Umbilical cord (tissue), 2 donors: ENCODE results near the gene NFATC2. TPM values are rescaled to one million over a fixed set of nuclear protein-coding genes. Genes with fewer than 3 reads are reported as not detected.

Experiments used
- DNase-seq: peaks from one replicate; pipeline ENCODE4 v3.0.0-alpha.2; 2015; ENCODE audit warnings: low spot score
- total RNA-seq: library from RNA; depleted of rRNA; stranded (reverse); fragments of >200 nt; gene quantifications from one replicate; pipeline ENCODE4 v1.2.3, GENCODE V29; 2014; ENCODE audit warnings: low replicate concordance; ENCODE audit not compliant: insufficient read depth

The NFATC2 gene
- total RNA-seq, 1 donor from 2014 or later, result 14.7 TPM

GRCh38 chr20:51516855-51517254, 25.7 kb downstream of the NFATC2 start:
- no peak for DNase-seq

GRCh38 chr20:51514836-51515235, 27.7 kb downstream of the NFATC2 start:
- DNase-seq, result no peak

- DNase-seq, result no peak
These were observed 28.3 kb downstream of the NFATC2 start for GRCh38 chr20:51514249-51514648.

- no peak for DNase-seq
These were observed 29.0 kb downstream of the NFATC2 start for GRCh38 chr20:51513545-51513944.

DNA sequence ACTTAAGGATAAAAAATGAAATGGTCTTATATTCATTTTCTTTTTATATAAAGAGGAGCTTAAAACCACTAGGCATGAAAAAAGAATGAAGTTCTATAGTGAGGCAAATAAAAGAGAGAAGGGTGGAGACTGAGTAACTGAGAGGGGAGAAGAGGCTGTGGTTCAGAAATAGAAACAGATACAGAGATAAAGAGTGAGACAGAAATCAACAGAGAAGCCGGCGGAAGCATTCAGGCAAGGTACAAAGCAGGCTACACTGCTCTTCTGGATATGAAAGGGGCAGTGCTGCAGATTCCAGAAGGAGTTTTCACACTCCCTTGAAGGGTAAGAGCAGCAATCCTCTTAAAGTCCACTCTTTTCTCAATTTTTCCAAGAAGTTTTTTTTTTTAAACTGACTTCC, 29.9 kb downstream of the NFATC2 start:
- peak; percentile 77 for DNase-seq

GRCh38 chr20:51511861-51512619, 30.5 kb downstream of the NFATC2 start:
- DNase-seq, result no peak

DNA sequence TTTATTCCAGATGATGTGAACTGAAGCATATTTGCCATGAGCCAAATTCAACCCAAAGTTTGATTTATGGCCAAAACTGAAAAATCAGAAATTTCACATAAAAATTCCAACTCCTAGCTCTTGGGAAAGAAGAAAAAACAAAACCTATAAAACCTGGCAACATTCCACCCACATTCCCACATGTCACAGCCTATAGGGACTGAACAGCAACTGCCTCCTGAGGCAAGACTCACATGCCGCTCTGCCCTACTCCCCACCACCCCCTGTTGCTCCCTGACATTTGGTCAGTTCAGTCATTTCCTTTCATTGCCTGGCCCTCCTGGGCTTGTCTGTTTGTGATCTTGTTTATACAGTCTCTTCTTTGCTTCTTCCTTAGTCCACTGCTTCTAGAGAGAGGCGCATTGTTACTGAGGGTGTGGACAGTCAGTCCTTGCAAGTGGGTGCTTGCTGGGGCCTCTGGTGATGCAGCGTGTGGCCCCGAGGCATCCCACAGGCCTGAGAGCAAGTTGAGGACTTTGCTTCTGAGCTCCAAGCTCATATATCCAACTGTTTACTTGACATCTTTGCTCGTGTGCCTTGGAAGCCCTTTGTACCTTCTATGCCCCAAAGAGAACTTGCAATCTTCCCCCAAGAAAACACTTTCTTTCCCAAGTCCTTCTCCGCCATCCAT, 31.4 kb downstream of the NFATC2 start:
- no peak for DNase-seq

GRCh38 chr20:51510169-51510568, 32.4 kb downstream of the NFATC2 start:
- no peak for DNase-seq

DNA sequence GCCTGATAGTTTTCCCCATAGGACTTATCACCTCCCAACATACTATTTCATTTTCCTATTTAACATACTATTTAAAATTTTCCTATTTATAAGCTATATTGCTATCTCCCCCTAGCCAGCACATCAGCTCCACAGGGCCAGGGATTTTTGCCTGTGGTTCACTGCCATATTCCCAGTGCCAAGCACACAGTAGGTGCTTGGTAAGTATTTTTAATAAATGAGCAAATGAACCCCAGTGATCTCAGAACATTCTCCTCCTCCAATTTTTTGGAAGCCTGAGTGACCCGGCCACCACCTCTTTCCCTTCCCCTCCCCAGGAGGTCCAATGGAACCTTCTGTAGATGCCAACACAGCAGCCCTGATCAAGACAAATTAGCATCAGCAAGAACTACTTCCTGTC, 33.3 kb downstream of the NFATC2 start:
- DNase-seq, result no peak

DNA sequence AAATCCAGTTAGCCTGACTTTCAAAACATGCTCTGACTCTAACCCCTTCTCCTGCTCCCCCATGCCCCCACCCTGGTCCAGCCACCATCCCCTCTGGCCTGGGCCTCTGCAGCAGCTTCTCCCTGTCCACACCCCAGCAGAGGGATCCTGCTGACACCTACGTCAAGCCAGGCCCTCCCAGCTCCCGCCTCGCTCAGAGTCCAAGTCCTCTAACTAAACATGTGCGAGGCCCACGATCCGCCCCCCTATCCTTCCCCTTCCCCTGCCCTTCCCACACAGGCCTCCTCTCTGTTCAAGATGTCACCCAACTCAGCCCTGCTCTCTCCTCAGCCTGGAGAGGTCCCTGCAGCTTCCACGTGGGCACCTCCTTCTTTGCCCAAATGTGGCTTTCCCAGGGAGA, 33.7 kb downstream of the NFATC2 start:
- DNase-seq, result no peak

- no peak for DNase-seq
These were observed 34.4 kb downstream of the NFATC2 start for GRCh38 chr20:51508158-51508557.

DNA sequence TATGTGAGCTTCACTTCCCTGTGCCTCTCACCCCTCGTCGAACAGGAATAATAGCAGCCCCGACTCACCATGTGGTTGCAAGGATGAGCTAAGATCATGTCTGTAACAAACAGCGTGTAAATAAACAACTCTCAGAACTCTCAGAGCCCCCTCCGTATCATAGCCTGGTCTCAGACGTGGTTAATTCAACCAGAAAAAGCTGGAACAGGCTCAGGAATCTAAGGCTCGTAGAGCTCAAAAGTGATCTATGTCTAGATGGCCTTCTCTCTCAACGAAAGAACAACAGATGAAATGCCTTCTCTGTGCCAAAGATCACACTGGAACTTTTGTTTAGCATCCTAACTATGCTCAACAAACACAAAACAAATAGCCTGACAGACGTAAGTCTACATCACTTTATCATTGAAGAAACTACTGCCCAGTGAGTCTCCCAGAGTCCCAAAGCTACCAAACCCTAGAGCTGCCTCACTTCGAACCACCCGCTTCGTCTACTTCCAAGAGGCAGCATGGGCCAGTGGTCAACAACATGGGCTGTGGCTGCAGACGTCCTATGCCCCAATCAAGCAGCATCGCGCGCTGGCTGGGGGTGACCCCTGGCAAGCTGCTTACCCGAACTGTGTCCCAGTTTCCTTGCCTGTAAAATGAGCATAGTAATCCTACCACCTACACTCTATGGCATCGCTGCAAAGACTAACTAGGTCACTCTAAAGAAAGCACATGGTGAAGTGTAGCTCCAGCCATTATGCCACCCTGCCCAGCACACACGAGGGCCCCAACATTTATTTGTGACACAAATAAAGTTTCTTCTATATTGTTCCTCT, 35.1 kb downstream of the NFATC2 start:
- peak; percentile 55 for DNase-seq

DNA sequence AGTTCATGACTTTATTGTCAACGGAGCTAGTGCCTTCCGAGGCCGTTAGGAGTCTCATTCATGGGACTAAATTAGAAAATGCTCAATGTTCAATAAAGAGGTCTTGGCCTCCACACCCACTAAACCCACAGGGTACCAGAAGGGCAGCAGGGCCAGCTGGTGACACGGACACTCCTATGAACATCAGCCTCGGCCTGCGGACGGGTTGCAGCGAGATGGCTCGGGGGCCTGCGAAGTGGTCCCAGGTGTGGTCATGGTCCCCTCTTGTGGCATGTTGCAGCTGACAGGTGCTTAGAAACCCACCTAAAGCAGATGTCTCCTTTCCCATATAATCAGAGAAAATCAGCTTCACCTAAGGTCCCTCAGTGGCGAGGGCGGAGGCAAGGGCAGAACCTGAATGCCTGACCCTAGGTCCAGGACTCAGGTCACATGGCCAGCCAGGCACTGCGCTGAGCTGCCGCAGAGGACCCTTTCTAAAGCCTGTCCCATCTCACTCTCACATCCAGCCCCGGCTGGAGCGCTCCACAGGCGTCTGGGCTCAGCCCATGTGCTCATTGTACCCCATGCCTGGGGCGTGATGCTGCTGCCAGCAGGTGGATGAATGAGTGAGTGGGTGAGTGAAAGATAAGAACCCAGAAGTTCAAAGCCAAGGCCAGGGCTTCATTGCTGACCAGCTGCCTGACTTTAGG, 35.8 kb downstream of the NFATC2 start:
- DNase-seq, result no peak

DNA sequence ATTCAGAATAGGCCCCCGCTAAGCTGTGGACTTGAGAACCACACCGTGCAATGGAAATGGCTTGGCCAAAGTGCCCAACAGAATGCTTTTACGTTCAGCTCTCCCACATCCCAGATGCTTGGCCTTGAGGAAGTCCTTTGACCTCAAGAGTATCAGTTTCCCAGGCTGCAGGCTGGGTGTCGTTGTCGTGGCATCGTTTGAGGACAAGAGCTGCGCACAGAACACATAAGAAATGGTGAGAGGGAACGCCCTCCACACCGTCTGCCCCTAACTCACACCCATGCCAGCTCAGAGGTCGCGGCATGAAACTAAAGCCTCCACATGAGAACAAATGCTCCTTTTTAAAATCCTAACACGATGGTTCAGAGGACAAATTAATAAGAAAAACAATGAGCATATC, 37.0 kb downstream of the NFATC2 start:
- DNase-seq, result no peak

DNA sequence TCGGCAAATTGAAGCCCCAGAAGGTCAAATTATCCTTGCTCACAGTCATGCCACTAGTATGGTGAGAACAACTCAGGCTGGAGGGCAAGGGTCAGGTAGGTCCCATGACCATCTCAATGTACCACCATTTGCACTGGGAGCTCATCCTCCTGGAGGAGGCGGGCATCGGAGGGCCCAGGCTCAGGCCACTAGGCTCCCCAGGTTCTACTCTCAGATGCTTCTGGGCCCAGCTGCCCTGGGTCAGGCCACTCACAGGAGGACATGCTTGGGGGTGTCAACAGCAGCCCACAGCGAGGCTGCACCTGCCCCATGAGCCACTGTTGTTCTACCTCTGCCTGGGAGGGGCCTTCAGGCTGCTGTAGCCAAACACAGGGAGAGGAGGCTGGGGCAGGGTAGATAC, 39.1 kb downstream of the NFATC2 start:
- DNase-seq, result no peak

GRCh38 chr20:51500936-51501335, 41.6 kb downstream of the NFATC2 start:
- DNase-seq, result no peak

- no peak for DNase-seq
These were observed 42.2 kb downstream of the NFATC2 start for GRCh38 chr20:51500311-51500710.

- no peak for DNase-seq
These were observed 43.6 kb downstream of the NFATC2 start for GRCh38 chr20:51498765-51499540.

DNA sequence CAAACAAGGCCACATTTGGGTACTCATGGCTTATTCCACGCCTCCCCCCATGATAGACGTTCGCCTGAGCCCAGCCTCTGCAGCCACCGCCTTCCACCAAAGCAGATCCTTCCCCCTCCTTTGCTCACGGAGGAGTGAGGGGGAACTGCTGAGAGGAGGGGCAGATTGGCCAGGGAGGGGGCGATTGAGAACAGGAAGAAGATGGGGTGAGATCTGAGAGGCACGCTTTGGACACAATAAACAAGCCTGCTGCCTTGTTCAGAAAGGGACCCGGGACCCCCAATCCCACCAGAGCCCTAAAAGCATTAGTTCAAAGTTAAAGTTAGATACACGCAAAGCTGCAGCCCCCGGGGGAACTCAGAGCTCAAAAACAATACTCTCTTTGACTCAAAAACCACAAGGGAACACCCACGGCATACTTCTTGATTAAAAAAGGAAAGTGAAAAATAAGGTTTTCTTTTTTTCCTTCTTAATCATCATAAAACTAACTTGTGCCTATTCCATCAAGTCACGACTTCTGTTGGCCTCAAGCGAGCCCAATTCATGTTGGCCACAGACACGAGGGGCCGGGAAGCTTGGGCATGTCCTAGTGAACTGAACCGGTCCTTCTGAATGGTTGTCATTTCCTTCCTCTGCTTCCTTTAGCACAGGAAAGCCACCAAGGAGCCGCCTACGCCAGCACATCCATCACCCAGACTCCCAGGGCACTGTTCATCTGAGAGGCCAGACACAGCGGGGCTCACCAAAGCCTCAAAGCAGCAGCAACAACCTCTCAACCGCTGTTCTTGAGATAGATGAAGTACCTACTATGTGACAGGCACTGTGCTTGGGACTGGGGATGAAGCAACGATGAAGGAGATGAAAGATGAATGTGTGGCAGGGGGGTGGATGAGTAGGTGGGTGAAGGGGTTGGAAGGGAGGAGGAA, 44.7 kb downstream of the NFATC2 start:
- no peak for DNase-seq

- DNase-seq, result no peak
These were observed 45.6 kb downstream of the NFATC2 start for GRCh38 chr20:51496964-51497363.
